Stimulated activated CD8-positive, alpha-beta memory T cell treated with anti-CD3 and anti-CD28 coated beads, Interleukin-12 subunit alpha, Interleukin-12 subunit beta, amount 100 ng/mL, for 1 hour (primary cell): ENCODE results near the gene B4GALT2.

Experiments
- DNase-seq: peaks from one replicate; pipeline ENCODE4 v3.0.0-alpha.2; 2020; ENCODE audit warnings: low read depth

B4GALT2 gene

DNA sequence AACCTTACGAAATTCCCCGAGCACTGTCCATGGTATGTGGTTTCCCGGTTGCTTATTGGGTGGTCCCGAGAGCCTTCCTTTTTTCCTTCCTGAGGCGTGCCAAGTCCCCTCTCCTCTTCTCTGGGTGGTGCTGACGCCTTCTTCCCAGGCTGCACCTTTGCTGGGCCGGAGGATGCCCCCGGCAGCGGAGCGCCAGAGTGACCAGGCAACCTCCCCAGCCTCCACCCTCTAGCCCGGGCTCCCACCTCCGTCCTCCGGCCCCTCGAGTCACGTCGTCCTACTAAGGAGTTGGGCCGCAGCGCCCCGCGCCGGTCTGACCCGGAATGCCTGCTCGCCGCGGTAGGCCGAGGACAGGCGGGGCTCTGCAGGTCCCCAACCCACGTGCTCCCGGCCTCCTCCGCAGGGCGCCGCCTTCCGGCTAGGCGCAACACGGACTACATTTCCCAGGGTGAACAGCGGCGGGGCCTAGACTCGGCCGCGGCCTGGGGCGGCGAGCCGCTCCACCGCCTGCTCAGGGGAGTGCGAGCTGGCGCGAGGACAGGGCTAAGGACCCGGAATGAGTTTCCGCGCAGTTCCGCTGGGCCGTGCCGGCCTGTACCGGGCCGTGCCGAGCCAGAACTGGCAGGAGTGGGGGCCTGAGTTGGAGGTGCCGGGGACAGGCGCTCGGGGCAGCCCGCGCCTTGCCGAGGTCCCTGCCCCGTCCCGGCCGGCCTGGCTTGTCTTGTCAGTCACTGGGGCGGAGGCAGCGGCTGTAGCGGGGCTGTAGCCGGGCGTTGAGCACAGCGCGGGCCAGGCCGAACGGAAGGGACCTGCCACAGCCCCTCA lies 32.6 kb upstream of the B4GALT2 start, which contains the start of gene IPO13:
TSS of gene IPO13 (plus strand) at position 715 of the 825 bp plus-strand sequence. CDS start 651 bp downstream, outside the sequence.
- DNase-seq = peak; percentile 88

DNA sequence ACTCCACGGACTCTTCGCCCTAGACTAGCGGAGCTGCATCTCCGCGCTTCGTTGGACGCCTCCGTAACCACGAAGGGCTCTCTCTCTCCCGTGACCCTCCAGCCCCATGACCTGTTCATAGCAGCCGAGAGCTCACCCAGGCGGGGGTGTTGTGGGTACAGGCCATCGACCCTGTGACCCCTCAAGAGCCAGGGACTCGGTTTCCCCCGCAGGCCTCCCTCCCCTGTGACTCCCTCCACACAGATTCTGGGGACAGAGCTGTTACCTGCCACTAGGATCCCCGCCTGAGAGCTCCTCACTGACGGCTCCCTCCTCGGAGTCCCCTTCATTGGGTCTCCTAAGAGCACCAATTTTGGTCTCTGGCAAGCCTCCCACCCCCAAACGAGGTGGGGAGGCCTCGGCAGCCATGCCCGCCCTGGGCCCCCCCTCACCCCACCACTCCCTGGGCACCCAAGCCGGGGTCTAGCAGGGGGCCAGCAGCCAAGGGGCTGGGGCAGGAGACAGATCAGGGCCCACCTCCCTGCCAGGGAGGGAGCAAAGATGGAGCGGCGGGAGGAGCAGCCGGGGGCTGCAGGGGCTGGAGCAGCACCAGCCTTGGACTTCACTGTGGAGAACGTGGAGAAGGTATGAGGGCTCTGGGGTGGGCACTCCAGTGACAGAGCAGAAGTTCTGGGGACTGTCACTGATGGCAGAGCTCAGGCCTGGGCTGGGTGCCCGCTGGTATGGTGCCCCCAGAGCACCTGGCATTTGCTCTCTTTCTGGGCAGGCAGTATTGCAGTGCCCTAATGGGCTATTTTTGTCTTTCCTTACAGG lies 31.7 kb upstream of the B4GALT2 start:
- no peak for DNase-seq

DNA sequence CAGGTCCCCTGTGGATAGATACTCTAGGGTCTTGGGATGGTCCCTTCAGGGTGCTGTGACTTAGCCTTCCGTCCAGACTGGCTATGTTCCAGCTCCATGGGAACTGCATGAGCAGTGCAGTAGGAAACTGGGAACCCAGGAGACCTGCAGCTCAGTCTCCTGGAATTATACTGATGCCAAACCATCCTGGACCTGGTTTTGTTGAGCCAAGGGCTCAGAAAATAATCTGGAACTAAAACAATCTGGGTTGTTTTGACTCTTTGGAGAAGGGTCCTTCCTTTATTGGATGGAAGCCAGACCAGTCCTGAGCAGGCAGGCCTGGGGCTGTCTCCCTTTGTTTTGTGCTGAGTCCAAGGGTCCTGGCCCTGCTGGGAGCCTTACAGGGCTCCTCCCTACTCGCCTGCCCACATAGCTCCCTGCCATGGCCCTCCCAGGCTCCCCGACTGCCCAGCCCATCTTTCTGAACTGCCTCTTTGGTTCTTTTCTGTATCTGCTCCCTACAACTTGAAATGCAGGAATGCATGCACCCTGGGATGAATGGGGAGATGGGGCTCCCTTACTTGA lies 31.1 kb upstream of the B4GALT2 start:
- DNase-seq = no peak

DNA sequence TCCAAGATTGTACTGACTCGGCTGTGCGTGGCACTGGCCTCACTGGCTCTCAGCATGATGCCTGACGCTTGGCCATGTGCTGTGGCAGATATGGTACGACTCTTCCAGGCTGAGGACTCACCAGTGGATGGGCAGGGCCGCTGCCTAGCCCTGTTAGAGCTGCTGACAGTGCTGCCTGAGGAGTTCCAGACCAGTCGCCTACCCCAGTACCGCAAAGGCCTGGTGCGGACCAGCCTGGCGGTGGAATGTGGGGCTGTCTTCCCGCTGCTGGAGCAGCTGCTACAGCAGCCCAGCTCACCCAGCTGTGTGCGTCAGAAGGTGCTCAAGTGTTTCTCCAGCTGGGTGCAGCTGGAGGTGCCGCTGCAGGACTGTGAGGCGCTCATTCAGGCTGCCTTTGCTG lies 29.3 kb upstream of the B4GALT2 start:
- DNase-seq = no peak

DNA sequence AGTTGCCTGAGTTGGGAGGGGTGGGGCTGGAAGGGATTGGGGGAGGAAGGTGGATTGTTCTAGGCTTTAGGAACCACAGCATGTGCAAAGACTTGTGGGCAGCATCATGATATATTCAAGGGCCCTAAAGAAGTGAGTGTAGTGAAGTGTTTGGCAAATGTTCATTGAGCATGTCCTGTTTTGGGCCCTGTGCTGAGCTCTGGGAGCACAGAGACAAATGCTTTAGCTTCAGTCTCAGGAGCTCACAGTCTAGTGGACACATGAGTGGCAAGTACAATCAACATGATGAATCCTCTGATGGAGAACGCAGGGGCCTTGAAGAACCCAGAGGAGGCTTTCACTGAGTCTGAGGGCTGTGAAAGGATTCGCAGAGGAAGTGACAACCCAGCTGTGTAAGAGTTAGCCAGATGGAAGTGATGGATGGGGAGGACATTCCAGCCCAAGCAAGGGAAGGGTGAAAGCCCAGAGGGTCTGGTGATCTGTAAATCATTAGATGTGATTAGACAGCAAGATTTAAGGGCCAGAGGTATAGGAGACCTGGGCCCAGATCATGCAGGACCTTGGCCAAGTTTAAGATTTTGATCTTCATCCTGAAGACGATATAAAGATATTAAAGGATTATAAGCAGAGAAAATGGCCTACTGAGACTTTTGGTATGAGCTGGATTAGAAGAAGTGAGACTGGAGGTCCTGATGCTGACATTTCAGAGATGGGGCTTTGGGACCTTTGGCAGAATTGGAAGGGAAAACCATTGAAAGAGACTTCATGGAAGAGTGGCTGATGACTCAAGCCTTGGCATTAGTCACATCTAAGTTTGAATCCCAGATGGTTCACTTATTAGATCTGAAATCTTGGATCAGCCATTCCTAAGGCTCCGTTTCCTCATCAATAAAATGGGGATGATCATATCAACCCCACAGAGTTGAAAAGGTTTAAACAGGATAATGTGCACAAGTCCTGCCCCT lies 27.7 kb upstream of the B4GALT2 start:
- no peak for DNase-seq

DNA sequence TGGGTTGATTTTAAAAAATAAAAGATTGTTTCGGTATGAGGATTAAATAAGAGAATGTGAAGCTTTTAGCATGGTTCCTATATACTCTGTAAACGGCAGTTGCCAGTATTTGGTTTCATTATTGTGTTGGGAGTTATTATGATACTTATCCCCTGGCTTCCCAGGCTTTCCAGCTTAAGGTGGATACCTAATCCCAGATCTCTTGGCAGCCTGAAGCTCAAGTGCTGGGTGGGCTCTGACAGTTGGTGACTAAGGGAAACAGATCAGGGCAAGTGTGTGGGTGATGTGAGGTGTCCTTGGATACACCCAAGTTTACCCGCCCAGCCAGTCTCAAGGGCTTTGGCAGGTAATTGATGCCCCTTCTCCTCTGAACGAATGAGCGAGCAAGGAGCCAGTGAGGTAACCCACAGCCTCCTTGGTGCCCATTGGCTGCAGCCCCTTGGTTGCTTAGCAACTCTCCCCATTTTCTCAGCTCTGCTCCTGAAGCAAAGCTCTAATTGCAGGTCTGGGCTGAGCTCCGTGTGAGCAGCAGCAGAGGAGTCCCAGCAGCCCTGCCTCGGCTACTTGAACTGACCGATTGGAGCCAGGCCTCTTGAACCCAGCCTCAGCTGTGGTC lies 26.2 kb upstream of the B4GALT2 start:
- DNase-seq = no peak

DNA sequence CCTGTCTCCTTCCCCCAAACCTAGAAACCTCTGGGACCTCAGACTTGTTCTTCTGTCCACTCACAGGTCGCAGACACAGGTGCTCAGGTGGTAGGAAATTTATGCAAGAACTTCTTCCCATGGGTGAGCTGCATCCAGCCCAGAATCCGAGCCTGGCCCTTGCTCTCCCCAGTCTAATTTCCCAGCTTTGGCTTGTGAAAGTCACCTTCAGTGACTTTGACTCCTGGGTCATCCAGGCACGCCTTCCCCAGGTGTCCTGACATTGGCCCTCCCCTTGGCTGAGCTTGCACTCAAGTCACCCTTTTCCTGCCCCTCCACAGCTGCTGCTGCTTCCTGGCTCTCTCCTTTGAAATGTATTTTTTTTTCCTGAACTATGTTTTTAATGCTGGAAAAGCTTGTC lies 25.6 kb upstream of the B4GALT2 start:
- no peak for DNase-seq

DNA sequence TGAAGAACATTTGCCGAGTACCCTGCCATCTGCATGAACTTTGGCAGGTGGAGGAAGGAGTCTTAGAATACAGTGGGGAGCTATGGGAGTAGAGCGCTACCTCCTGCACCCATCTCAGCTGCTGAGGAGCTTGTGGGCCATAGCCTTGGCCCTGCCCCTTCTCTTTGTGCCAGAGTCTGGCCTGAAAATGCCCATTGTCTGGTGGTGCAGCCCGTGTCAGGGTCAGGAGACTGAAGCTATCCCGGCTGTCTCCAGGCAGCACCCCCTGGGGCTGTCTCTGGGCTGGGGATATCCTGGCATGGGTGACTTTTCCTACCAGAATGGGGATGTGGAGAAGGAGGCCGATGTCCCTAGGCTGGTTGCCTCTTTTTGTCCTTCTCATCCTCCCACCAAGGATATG lies 25.0 kb upstream of the B4GALT2 start:
- DNase-seq = no peak

DNA sequence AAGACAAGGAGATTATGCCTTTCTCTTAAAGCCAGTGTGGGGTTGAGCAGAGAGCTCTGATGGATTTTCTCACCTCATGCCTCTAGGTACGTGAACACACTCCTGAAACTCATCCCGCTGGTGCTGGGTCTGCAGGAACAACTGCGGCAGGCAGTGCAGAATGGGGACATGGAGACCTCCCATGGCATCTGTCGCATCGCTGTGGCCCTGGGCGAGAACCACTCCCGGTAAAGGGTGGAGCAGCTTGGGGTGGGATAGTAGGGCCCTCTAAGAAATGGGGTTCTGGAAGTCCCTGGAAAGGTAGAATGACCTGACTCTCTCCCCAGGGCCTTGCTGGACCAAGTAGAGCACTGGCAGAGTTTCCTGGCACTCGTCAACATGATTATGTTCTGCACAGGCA lies 22.8 kb upstream of the B4GALT2 start:
- DNase-seq = no peak

DNA sequence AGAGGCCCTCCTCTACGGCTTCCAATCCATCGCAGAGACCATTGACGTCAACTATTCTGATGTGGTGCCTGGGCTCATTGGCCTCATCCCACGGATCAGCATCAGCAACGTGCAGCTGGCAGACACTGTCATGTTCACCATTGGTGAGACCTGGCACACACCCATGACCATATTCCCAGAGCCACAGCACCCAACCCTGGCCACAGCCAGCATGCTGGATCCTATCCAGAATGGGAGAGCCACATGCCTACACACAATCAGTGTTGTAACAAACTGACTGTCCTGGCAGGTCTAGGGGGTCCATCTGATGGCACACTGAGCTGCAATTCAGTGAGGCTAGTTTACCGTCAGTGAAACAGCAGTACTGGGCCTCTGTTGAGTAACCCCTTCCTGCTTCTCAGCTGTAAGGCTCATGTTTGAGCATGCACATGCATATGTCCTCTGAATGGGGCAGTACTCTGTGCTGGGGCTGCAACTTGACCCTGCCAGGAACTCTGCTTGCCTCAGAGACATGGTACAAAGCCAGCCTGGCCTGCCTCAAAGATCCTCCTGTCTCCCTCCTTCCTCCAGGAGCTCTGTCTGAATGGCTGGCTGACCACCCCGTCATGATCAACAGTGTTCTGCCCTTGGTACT lies 21.5 kb upstream of the B4GALT2 start:
- DNase-seq = no peak

DNA sequence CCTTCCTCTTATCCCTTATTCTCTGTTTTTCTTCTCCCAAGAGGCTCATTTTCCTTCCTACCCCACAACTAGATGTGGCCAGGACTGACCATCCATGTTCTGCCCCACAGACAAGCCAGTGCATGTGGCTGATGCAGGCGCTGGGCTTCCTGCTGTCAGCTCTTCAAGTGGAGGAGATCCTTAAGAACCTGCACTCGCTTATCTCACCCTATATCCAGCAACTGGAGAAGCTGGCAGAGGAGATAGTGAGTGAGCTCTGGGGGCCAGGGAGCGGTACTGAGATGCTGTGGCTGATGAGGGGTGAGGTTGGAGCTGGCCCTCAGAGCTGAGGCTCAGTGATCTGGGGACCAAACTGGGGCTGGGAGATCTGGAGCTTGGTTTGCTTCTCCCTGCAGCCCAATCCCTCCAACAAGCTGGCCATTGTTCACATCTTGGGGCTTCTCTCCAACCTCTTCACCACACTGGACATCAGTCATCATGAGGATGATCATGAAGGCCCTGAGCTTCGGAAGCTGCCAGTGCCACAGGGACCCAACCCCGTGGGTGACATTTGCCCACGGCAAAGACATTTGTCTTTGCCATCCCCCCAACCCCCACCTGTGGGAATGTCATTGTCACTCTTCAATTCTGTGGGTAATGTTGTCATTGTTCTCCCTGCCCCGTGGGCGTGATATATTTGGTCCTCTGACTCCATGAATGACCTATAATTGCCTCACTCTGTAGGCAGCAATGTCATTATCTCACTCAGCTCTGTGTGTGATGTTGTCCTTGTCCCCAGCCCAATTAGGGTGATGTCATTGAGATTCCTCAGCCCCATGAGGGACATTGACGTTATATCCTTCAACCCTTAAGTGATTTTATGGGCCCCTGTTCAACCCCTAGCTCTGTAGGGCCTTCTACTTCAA lies 20.4 kb upstream of the B4GALT2 start:
- DNase-seq = no peak

DNA sequence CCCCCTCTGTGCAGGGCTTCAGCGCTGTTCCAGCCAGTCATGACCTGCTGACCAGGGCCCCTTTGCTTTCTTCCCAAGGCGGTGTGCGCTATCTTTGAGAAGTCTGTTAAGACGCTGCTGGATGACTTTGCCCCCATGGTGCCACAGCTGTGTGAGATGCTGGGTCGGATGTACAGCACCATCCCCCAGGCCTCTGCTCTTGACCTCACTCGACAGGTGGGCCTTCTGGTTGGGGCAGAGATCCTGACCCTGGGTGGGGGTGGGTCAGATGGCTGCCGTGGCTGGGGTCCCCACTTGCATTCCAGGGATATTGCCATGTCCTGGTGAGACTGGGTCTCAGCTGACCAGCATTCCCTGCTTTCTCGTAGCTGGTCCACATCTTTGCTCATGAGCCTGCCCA lies 18.2 kb upstream of the B4GALT2 start:
- DNase-seq = no peak

DNA sequence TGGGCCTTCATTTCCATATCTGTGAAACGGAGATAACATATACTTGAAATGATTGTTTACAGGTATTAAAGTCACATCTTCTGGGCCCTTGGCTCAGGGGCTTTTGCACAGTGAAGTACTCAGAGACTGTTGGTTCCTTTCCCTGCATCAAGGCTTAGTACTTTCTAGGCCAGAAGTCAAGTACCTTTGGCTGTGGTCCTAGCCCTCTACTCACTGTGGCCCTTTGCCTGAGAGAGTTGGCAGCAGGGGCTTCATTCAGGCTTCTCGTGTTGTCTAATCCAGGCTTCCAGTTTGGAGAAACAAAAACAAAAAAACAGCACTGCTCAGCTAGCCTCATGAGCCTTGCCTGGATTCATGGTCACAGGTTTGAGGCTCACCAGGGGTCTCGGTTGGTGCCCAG lies 17.3 kb upstream of the B4GALT2 start:
- DNase-seq = no peak

DNA sequence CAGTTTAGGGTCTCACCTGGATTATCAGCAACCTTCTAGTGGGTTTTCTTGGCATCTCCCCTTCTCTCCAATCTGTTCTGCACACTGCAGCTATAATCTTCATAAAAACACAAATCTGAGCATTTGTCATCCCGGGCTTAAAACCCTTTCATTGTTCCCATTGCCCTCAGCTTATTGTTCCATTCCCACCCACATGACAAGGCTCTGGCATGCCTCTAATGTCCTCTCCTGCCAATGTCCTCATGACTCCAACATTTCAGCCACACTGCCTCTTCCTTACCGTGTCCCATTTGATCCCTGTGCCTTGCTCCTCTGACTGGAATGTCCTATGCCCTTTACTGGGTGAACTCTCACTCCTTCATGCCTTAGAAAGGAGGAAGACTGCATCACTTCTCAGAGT lies 16.7 kb upstream of the B4GALT2 start:
- no peak for DNase-seq

DNA sequence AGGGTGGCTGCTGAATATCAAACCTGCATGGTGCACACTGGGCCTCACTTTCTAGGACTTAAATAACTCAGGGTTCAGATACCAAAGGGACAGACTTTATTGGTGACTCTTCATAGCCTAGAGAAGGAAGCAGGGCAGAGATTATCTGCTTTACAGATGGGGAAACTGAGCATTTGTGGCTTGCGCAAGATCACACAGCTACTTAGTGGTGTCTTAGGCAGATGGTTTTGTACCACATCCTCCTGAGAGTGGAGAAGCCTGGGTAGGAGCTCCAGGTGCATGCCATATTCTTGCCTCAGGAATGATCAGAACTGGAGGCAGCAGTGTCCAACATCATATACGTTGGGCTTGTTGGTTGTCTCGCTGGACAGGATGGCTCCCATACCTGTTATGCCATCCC lies 16.0 kb upstream of the B4GALT2 start:
- no peak for DNase-seq

DNA sequence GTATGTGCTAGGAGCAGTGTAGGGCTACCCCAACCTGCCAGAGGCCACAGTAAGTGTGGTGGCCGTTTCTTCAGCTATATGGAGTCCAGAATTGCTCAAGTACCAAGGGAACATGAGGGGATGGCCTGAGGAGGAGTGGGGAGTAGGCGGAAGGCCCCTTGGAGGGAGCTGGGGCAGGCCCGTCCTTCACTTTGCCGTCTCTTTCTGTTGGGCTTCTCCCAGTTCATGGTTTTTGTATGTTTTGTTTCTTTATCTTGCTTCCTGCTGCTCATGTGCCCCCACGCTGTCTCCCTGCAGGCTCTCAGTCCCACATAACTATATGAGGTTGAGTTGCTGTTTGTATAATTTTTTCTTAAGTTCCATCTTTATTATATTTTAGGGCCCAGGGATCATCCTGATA lies 15.1 kb upstream of the B4GALT2 start:
- no peak for DNase-seq

DNA sequence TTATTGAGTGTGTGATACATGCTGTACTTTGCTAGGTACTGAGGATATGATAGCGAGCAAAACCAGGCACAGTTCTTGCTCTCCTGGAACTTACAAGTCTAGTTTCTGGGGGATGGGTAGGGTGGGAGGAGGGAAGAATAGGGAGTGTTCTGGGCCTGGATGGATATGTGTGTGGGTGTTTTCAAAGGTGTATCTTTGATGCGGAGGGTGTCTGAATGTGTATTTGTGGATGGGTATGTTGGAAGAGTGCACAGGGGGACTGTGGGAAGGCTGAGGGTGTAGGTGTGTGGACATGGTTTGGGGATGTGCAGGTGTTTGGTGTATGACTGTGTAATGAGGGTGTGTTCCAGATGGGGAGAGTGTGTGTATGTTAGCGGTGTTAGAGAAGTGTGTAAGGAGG lies 13.7 kb upstream of the B4GALT2 start:
- DNase-seq = no peak

DNA sequence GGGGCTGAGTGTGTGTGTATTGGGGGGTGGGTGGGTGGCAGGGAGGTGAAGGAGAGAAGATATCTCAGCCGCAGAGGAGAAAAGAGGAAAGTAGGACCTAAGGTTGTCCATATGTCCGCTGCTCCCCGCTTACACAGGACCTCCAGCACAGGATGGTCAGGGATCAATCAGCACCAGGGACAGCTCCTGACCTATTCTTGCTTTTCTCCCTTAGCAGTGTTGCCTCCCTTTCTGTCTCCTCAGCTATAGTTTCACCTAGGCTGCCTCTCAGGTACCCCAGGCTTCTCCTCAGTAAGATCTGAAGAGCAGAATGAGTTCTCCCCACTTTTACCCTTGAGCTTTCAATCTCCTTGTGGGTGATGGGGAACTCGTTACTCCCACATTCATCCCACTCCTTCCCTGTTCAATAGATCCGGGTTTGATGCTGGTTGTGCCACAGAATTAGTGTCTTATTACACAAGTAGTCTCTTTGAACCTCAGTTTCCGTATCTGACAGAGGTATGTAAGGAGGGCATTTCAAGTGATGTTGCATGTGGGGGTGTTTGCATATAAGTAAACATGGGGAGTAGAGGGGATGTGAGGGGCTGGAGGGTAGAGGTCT lies 10.6 kb upstream of the B4GALT2 start:
- no peak for DNase-seq

DNA sequence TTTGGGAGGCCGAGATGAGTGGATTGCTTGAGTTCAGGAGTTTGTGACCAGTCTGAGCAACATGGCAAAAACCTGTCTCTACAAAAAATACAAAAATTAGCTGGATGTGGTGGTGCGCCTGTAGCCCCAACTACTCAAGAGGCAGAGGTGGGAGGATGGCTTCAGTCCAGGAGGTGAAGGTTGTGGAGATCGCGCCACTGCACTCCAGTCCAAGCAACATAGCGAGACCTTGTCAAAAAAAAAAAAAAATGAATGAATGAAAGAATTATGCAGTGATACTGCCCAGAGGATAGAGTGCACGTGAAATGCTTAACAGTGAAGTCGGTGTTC lies 9.6 kb upstream of the B4GALT2 start:
- DNase-seq = no peak
